GM12878 (cell line): ENCODE results near the gene GPR155.

Source experiments
- BHLHE40 ChIP-seq, 2 experiments: fragments of 450-650 bp in 1 of 2; IDR thresholded peaks; 2 replicates each; pipeline ENCODE4 v1.6.1; 2011 to 2017; ENCODE audit warnings: low read depth in 2 of 2, borderline replicate concordance in 1 of 2, improper control_type of control experiment in 1 of 2, low read length in 1 of 2, mild to moderate bottlenecking in 1 of 2
- CHD1 ChIP-seq: IDR thresholded peaks from 2 replicates; pipeline ENCODE4 v1.6.1; 2012; ENCODE audit warnings: low read depth, low read length, improper control_type of control experiment
- EZH2 ChIP-seq: IDR thresholded peaks from 2 replicates; pipeline ENCODE4 v1.6.1; 2012; ENCODE audit warnings: low read depth, mild to moderate bottlenecking, control low read depth, inconsistent platforms, low read length, borderline replicate concordance; ENCODE audit not compliant: control insufficient read depth
- MTA3 ChIP-seq: IDR thresholded peaks from 2 replicates; pipeline ENCODE4 v1.6.1; 2012; ENCODE audit warnings: low read length, inconsistent platforms, borderline replicate concordance
- MYC ChIP-seq: IDR thresholded peaks from 2 replicates; pipeline ENCODE4 v1.6.1; 2011; ENCODE audit warnings: mild to moderate bottlenecking, low read length, moderate library complexity, inconsistent platforms; ENCODE audit not compliant: insufficient read depth, insufficient replicate concordance, insufficient read length, severe bottlenecking
- POLR2A ChIP-seq: IDR thresholded peaks from 2 replicates; pipeline ENCODE4 v1.6.1; 2011; ENCODE audit warnings: low read depth, mild to moderate bottlenecking, low read length
- RFX5 ChIP-seq: IDR thresholded peaks from 2 replicates; pipeline ENCODE4 v1.6.1; 2011; ENCODE audit warnings: low read depth, low read length, improper control_type of control experiment
- TF ChIP-seq, protein P1 (sequence below): fragments of 150-350 bp; IDR thresholded peaks from 2 replicates; pipeline ENCODE4 v1.6.1; 2014; ENCODE audit warnings: mild to moderate bottlenecking, low read depth, low read length
- TF ChIP-seq, protein P2 (sequence below): IDR thresholded peaks from 2 replicates; pipeline ENCODE4 v1.6.1; 2012; ENCODE audit warnings: low read depth, low read length, improper control_type of control experiment

DNA sequence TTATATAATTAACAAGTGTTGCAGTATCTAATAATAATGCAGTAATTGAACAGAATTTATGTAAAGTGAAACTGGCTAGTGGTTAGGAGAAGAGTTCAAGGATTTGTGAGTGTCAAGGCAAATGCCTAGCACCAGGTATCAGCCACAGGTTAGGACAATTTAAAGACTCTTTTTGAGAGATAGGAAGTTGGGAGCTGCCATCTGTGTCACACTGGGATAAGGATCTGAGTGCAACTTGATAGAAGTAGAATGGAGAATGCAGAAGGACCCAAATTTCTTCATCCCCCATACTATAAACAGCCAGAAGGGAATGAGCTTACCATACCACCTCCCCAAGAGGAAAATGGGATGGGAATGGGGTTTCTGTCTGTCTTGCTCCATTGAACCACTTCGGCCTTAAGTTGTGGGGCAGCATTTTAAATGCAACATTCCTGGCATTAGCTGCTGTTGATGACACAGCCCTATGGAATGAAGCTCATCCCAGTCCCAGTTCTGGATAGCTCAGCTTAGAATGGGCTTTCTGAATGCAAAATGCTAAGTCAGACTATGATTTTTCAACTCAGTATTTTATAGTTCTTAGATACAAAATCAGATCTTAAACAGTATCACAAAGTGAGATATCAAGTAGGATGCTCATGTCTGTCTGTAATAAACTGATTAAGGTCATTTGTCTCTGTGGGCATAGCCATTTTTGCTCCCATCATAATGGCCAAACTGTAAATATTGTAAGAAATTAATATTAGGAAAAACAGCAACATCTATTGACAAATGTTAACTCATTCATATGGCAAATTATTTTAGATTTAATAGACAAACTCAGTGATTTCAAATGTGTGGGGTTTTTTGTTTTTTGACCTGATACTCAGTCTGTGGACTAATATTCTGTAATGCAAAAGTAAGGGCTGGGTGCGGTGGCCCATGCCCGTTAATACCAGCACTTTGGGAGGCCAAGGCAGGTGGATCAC is 44.0 kb downstream of the GPR155 start:
- TF ChIP-seq MTA3 (no peak), EZH2 (no peak), POLR2A (no peak), RFX5 (no peak), CHD1 (no peak), MYC (no peak), BHLHE40 (IDR thresholded peaks at IDR 0.05; ENCODE audit: borderline replicate concordance in 1 of 2, low read depth in 2 of 2, low read length in 1 of 2) (no peak)
- TF ChIP-seq, protein P1, sequence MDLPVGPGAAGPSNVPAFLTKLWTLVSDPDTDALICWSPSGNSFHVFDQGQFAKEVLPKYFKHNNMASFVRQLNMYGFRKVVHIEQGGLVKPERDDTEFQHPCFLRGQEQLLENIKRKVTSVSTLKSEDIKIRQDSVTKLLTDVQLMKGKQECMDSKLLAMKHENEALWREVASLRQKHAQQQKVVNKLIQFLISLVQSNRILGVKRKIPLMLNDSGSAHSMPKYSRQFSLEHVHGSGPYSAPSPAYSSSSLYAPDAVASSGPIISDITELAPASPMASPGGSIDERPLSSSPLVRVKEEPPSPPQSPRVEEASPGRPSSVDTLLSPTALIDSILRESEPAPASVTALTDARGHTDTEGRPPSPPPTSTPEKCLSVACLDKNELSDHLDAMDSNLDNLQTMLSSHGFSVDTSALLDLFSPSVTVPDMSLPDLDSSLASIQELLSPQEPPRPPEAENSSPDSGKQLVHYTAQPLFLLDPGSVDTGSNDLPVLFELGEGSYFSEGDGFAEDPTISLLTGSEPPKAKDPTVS = no peak
- TF ChIP-seq, protein P2, sequence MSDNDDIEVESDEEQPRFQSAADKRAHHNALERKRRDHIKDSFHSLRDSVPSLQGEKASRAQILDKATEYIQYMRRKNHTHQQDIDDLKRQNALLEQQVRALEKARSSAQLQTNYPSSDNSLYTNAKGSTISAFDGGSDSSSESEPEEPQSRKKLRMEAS = no peak
